ENCODE data around the gene YWHAE.
"Not testable (repeated sequence)": the region's sequence is repeated elsewhere in the genome, so short reads cannot be mapped to it uniquely, and the experiment has no call there.

The YWHAE gene

GRCh38 chr17:1412185-1413110 is 12.4 kb upstream of the YWHAE start:
- TF ChIP-seq, protein P1, sequence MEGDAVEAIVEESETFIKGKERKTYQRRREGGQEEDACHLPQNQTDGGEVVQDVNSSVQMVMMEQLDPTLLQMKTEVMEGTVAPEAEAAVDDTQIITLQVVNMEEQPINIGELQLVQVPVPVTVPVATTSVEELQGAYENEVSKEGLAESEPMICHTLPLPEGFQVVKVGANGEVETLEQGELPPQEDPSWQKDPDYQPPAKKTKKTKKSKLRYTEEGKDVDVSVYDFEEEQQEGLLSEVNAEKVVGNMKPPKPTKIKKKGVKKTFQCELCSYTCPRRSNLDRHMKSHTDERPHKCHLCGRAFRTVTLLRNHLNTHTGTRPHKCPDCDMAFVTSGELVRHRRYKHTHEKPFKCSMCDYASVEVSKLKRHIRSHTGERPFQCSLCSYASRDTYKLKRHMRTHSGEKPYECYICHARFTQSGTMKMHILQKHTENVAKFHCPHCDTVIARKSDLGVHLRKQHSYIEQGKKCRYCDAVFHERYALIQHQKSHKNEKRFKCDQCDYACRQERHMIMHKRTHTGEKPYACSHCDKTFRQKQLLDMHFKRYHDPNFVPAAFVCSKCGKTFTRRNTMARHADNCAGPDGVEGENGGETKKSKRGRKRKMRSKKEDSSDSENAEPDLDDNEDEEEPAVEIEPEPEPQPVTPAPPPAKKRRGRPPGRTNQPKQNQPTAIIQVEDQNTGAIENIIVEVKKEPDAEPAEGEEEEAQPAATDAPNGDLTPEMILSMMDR (IDR thresholded peaks at IDR 0.05), result no peak
- no peak for DNase-seq (ENCODE audit: low spot score)
- Histone ChIP-seq H3K4me3 (no peak overlapping the region), H3K27ac (no peak overlapping the region)

DNA sequence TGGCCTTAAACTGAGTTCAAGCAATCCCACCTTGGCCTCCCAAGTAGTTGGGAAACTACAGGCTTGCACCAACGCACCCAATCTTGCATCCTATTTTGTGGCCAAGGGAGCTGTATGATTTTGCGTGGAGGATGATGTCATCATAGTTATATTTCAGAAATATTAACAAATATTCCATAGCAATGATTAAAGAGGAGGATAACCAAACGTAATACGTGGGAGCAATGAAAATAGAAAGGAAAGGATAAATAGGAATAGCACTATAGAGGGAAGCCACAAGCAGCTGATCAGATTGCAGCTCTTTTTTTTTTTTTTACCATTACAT is 2.2 kb upstream of the YWHAE start:
- TF ChIP-seq, protein P1 (IDR thresholded peaks at IDR 0.05), result no peak
- Histone ChIP-seq H3K4me3 (no peak overlapping the region), H3K27ac (no peak overlapping the region)
- DNase-seq (ENCODE audit: low spot score), result no peak

GRCh38 chr17:1398931-1399678 is 917 bp downstream of the YWHAE start:
- TF ChIP-seq, protein P1 (IDR thresholded peaks at IDR 0.05), result no peak
- no peak for DNase-seq (ENCODE audit: low spot score)
- Histone ChIP-seq H3K27ac (peak overlapping the region; percentile 98), H3K4me3 (peak overlapping the region; percentile 91)

GRCh38 chr17:1398028-1398427 is 2.0 kb downstream of the YWHAE start:
- DNase-seq (ENCODE audit: low spot score), result no peak
- TF ChIP-seq, protein P1 (IDR thresholded peaks at IDR 0.05), result no peak
- Histone ChIP-seq H3K27ac (peak overlapping the region; percentile 98), H3K4me3 (peak overlapping the region; percentile 91)

DNA sequence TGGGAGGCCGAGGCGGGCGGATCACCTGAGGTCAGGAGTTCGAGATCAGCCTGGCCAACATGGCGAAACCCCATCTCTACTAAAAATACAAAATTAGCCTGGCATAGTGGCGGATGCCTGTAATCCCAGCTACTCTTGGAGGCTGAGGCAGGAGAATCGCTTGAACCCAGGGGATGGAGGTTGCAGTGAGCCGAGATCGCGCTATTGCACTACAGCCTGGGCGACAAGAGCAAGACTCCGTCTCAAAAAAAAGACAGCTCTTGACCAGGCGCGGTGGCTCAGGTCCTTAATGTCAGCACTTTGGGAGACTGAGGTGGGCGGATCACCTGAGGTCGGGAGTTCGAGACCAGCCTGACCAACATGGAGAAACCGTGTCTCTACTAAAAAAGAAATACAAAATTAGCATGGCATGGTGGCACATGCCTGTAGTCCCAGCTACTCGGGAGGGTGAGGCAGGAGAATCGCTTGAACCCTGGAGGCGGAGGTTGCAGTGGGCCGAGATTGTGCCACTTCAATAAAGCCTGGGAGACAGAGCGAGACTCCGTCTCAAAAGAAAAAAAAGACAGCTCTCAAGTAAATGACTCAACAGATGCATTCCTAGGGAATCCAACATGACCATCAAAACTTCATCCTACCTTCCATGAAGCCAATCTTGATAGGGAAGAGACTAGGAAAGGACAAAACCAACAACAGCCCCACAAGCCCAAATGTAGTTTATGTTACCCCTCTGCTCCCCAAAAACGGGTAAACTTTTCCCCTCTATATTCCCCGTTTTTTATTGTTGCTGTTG is 4.0 kb downstream of the YWHAE start:
- not testable (repeated sequence) for H3K4me3 ChIP-seq; DNase-seq (ENCODE audit: low spot score); H3K27ac ChIP-seq

GRCh38 chr17:1391577-1391976 is 8.4 kb downstream of the YWHAE start:
- DNase-seq (ENCODE audit: low spot score), result no peak
- TF ChIP-seq, protein P1 (IDR thresholded peaks at IDR 0.05), result no peak
- Histone ChIP-seq H3K27ac (peak overlapping the region; percentile 45 to 58), H3K4me3 (peak overlapping the region; percentile 55)
